PC-9 (cell line): Measurements from ENCODE around the gene MBD2.

Source experiments
- EZH2 ChIP-seq: fragments of 200-600 bp; sonication (generic); IDR thresholded peaks from 2 replicates; pipeline ENCODE4 v1.8.0; 2017; ENCODE audit warnings: antibody characterized with exemption, low read depth
- TF ChIP-seq, protein P1 (sequence below): fragments of 200-600 bp; sonication (generic); conservative IDR thresholded peaks from 2 replicates; pipeline ENCODE4 v1.6.1; 2017; ENCODE audit warnings: mixed run types, antibody characterized with exemption, mild to moderate bottlenecking, moderate library complexity

DNA sequence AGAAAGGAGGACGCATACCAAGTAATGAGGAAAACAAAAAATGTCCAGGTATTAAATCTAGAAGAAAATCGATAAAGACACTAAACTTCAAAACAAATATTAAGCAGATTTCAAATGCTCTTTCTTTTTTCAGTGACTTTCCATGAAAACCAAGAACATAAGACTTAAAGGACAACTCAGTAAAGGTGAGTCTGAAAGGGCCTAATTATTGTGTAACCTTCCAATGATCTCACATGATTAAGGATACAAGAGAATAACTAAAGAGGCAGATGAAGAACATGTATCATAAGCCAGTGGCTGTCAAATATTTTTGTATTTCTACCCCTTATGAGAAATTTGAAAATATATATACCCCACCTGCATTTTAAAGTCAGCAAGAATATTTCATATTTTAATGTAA is 30.7 kb downstream of the MBD2 start:
- TF ChIP-seq, protein P1, sequence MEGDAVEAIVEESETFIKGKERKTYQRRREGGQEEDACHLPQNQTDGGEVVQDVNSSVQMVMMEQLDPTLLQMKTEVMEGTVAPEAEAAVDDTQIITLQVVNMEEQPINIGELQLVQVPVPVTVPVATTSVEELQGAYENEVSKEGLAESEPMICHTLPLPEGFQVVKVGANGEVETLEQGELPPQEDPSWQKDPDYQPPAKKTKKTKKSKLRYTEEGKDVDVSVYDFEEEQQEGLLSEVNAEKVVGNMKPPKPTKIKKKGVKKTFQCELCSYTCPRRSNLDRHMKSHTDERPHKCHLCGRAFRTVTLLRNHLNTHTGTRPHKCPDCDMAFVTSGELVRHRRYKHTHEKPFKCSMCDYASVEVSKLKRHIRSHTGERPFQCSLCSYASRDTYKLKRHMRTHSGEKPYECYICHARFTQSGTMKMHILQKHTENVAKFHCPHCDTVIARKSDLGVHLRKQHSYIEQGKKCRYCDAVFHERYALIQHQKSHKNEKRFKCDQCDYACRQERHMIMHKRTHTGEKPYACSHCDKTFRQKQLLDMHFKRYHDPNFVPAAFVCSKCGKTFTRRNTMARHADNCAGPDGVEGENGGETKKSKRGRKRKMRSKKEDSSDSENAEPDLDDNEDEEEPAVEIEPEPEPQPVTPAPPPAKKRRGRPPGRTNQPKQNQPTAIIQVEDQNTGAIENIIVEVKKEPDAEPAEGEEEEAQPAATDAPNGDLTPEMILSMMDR: no peak
- no peak for TF ChIP-seq EZH2
